Ovary (tissue), 9 donors: Measurements from ENCODE around the gene CROCC2. TPM values are rescaled to one million over a fixed set of nuclear protein-coding genes. Genes with fewer than 3 reads are reported as not detected.
A peak's percentile ranks its signal among the peaks of the same experiment; 100 is the strongest.

Source experiments
- DNase-seq, 5 donors: peaks; one replicate each; pipeline ENCODE4 v3.0.0-alpha.2; 2019 to 2020
- H3K27ac ChIP-seq, 2 donors: fragments of 200-600 bp; one replicate each; pipeline versions ENCODE4 v1.5.1 to v1.8.0; 2019 to 2022
- H3K27me3 ChIP-seq: fragments of 200-600 bp; one replicate; pipeline ENCODE4 v1.8.0; 2022
- H3K36me3 ChIP-seq: fragments of 200-600 bp; sonication (generic); one replicate; pipeline ENCODE4 v1.5.1; 2019
- H3K4me1 ChIP-seq: one replicate; pipeline ENCODE4 v1.8.1; 2013; ENCODE audit warnings: mild to moderate bottlenecking, moderate library complexity; ENCODE audit not compliant: insufficient read depth
- H3K4me3 ChIP-seq: fragments of 200-600 bp; sonication (generic); one replicate; pipeline ENCODE4 v1.5.1; 2017
- H3K9me3 ChIP-seq, 2 donors: fragments of 200-600 bp in 1 of 2; sonication (generic) in 1 of 2; one replicate each; pipeline versions ENCODE4 v1.5.1 to v1.8.1; 2013 to 2019; ENCODE audit warnings: mild to moderate bottlenecking in 1 of 2, moderate library complexity in 1 of 2
- EP300 ChIP-seq: sonication (generic); formaldehyde crosslinking; IDR thresholded peaks from one replicate; pipeline ENCODE4 v1.6.1; 2017; ENCODE audit warnings: antibody characterized with exemption
- POLR2A ChIP-seq: fragments of 450-650 bp; IDR thresholded peaks from one replicate; pipeline ENCODE4 v1.6.1; 2017; ENCODE audit warnings: antibody characterized with exemption, mild to moderate bottlenecking, moderate library complexity
- WGBS, 3 donors: extraction: QIAGEN DNeasy Blood & Tissue Kit in 1 of 3; methylation state at CpG; one replicate each; pipeline versions ENCODE4 v1.1.5 to v1.1.7; 2013 to 2017; 5-methylcytosine and 5-hydroxymethylcytosine counted together
- intact Hi-C, 4 donors: fragments of 100-400 bp; cut with DNase I; formaldehyde crosslinking; loops; one replicate each; pipeline versions ENCODE4 v1.11.0 to v1.15.1; 2022 to 2023
- polyA plus RNA-seq, 2 donors: library from polyadenylated mRNA; stranded (reverse); fragments of 200-250 nt in 1 of 2; fragments of 350-450 nt in 1 of 2; fragmentation: Illumina TruSeq in 1 of 2; extraction: RNeasy Lipid Tissue Mini Kit (QIAGEN cat#74804) in 1 of 2; gene quantifications; one replicate each; pipeline ENCODE4 v1.2.3, GENCODE V29; 2013 to 2014
- total RNA-seq, 7 donors: library from RNA; depleted of rRNA in 2 of 7; stranded (reverse); fragments of >200 nt in 2 of 7; fragmentation: NEBNext Ultra II Directional in 3 of 7; extraction: Animal tissue kit (Norgen Biotek cat#: 25700) in 3 of 7; gene quantifications; one replicate each; pipeline versions ENCODE4 v1.1.0 to v1.2.4, GENCODE V29; 2016 to 2023
- TF ChIP-seq, protein P1 (sequence below), 3 donors: fragments of 450-650 bp in 2 of 3; fragments of 200-600 bp in 1 of 3; IDR thresholded peaks; one replicate each; pipeline versions ENCODE4 v1.5.1 to v1.8.0; 2016 to 2022; ENCODE audit warnings: antibody characterized with exemption in 3 of 3, mild to moderate bottlenecking in 1 of 3
- donor health status: DM: no; HTN: no; CAD: no; lungs with moderate emphysema.
- donor health status: DM: no; HTN: no; CAD: no.
- donor health status: Bipolar disorder and iron deficiency.
- donor health status: DM: yes; HTN: yes; CAD: no.
- donor health status: DM: no; HTN: no; CAD: no.
- donor health status: DM: yes; HTN: yes; CAD: no.

Gene CROCC2
- total and polyA plus RNA-seq, 9 donors = 0.15 to 6.1 (median 1.5) TPM; not detected in 1

DNA sequence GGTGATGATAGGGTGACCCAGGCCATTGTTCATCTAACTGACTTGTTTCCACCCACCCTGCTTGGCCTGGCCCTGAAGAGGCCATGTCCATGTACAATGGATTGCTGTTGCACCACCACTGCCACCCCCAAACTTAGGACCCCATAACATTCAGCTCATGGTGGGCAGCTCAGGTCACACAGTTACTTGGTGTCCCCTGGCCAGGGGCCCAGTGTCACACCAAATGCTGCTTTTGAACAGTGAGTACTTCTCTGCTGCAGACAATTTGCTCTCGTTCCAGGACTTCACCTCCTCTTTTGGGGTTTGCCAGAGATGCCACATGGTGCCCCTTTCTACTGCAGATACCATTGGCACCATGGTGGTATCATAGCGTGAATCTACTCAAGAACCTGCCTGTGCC, 21.9 kb upstream of the CROCC2 start:
- TF ChIP-seq EP300 = no peak
- no peak for TF ChIP-seq POLR2A
- TF ChIP-seq, protein P1, sequence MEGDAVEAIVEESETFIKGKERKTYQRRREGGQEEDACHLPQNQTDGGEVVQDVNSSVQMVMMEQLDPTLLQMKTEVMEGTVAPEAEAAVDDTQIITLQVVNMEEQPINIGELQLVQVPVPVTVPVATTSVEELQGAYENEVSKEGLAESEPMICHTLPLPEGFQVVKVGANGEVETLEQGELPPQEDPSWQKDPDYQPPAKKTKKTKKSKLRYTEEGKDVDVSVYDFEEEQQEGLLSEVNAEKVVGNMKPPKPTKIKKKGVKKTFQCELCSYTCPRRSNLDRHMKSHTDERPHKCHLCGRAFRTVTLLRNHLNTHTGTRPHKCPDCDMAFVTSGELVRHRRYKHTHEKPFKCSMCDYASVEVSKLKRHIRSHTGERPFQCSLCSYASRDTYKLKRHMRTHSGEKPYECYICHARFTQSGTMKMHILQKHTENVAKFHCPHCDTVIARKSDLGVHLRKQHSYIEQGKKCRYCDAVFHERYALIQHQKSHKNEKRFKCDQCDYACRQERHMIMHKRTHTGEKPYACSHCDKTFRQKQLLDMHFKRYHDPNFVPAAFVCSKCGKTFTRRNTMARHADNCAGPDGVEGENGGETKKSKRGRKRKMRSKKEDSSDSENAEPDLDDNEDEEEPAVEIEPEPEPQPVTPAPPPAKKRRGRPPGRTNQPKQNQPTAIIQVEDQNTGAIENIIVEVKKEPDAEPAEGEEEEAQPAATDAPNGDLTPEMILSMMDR (IDR thresholded peaks at IDR 0.05) = no peak
- H3K36me3 ChIP-seq = no peaks in the 10 kb centered on the region
- WGBS, 3 donors = 94 to 97% (median 95%) methylated on average over 2 of the region's 2 CpGs
- no peaks in the 10 kb centered on the region for H3K9me3 ChIP-seq
- no peaks in the 10 kb centered on the region for H3K4me1 ChIP-seq
- no peak overlapping the region for H3K4me3 ChIP-seq
- H3K27me3 ChIP-seq = no peaks in the 10 kb centered on the region
- intact Hi-C loops = no loop called here
- no peak for DNase-seq
- H3K27ac ChIP-seq = no peak overlapping the region

DNA sequence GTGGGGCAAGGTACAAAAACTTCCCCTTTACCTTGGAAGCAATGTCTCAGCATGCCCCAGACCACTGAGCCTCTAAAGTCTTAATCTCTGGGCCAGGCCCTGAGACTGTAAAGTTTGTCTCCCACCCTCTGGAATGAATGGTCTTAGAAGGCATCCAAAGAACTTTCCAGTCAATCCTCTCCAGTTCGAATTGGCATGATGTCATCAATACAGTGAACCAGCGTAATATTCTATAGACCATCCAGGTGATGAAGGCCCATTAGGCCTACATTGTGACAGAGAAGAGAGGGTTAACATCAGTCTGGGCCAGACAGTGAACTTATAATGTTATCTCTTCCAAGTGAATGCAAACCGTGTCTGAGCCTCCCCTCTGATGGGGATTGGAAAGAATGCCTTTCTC, 21.4 kb upstream of the CROCC2 start:
- DNase-seq = no peak
- no peak for TF ChIP-seq EP300
- TF ChIP-seq, protein P1 (IDR thresholded peaks at IDR 0.05) = no peak
- TF ChIP-seq POLR2A = no peak
- H3K4me3 ChIP-seq = no peak overlapping the region
- H3K27me3 ChIP-seq = no peaks in the 10 kb centered on the region
- no peak overlapping the region for H3K27ac ChIP-seq
- H3K9me3 ChIP-seq = no peaks in the 10 kb centered on the region
- no peaks in the 10 kb centered on the region for H3K36me3 ChIP-seq
- 68 to 78% (median 74%) methylated on average over 3 of the region's 3 CpGs for WGBS, 3 donors
- no peaks in the 10 kb centered on the region for H3K4me1 ChIP-seq
- intact Hi-C loops = no loop called here

DNA sequence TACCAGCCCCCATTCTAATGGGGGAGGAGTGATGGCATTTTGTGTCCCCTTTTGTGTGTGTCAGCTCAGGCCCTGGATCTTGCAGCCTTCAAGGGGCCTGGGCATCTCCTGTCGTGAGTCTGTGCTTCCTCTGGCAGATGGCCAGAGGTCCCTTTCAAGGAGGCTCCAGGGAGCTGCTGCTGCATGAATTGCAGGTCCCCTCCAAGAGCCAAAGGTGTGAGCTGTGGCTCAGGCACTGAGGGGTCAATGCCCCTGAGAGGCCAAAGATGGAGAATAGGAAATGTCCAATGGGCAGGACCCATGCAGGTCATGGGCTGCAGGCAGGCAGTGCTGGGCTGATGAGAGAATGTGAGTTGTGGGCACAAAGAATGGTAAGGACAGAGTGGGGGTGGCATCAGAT, 20.6 kb upstream of the CROCC2 start:
- no peak overlapping the region for H3K4me3 ChIP-seq
- no peaks in the 10 kb centered on the region for H3K27me3 ChIP-seq
- no peaks in the 10 kb centered on the region for H3K4me1 ChIP-seq
- DNase-seq = peak in 1 of 5 donors; percentile 16
- no peaks in the 10 kb centered on the region for H3K36me3 ChIP-seq
- no peaks in the 10 kb centered on the region for H3K9me3 ChIP-seq
- 68 to 75% (median 69%) methylated on average over 1 of the region's 1 CpG for WGBS, 3 donors
- TF ChIP-seq POLR2A (no peak), EP300 (no peak)
- TF ChIP-seq, protein P1 (IDR thresholded peaks at IDR 0.05) = no peak
- intact Hi-C loops = no loop called here
- no peak overlapping the region for H3K27ac ChIP-seq

DNA sequence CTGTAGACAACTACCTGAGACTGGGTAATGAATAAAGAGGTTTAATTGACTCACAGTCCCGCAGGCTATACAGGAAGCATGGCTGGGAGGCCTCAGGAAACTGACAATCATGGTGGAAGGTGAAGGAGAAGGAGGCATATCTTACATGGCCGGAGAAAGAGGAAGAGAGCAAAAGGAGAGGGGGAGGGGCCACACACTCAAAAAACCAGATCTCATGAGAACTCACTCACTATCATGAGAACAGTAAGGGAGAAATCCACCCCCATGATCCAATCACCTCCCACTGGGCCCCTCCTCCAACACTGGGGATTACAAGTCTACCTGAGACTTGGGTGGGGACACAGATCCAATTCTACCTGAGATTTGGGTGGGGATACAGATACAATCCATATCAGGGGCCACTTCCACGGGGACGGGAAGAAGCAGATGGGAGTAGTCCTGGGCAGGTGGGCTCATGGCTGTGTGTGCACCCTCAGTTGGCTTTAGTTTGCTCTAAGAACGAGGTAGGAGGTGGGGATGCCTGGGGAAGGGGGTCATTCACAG, 20.0 kb upstream of the CROCC2 start:
- no peak overlapping the region for H3K4me3 ChIP-seq
- H3K27ac ChIP-seq = no peak overlapping the region
- no peaks in the 10 kb centered on the region for H3K36me3 ChIP-seq
- no peak for DNase-seq
- no peaks in the 10 kb centered on the region for H3K4me1 ChIP-seq
- no peaks in the 10 kb centered on the region for H3K9me3 ChIP-seq
- no peak for TF ChIP-seq POLR2A
- no peak for TF ChIP-seq EP300
- TF ChIP-seq, protein P1 (IDR thresholded peaks at IDR 0.05) = no peak
- H3K27me3 ChIP-seq = no peaks in the 10 kb centered on the region
- intact Hi-C loops = no loop called here
- WGBS, 3 donors = 82 to 93% (median 93%) methylated on average over 5 of the region's 5 CpGs
